ENCODE measurements around the gene OGFRL1. TPM values are rescaled to one million over a fixed set of nuclear protein-coding genes. Genes with fewer than 3 reads are reported as not detected.

OGFRL1 gene
- total and polyA plus RNA-seq, 2 of the 13 experiments (the other 11 are each of a cell fraction or from before 2014, with no cell fraction given): 0.26 to 0.80 TPM

DNA sequence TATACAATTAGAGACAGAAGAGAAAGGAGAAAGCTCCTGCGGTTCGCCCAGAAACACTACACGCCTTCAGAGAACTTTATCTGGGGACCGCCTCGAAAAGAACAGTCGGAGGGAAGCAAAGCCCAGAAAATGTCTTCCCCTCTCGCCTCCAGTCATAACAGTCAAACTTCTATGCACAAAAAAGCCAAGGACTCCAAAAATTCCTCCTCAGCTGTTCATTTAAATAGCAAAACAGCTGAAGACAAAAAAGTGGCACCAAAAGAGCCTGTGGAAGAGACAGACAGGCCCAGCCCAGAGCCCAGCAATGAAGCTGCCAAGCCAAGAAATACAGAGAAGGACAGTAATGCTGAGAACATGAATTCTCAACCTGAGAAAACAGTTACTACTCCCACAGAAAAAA is 12.9 kb downstream of the OGFRL1 start:
- H3K27me3 ChIP-seq (ENCODE audit: control insufficient read depth in 1 of 2, insufficient read depth in 2 of 2, low read length in 2 of 2): no peaks in the 10 kb centered on the region
- no TSS peak for BruUV-seq (replicated peaks)
- no peak overlapping the region for H3K4me2 ChIP-seq (ENCODE audit: low read depth, low read length)
- no peaks in the 10 kb centered on the region for H3K36me3 ChIP-seq (replicated peaks in 1 of 2; ENCODE audit: control insufficient read depth in 1 of 2, insufficient read depth in 2 of 2, low read length in 2 of 2)
- no peaks in the 10 kb centered on the region for H3K4me1 ChIP-seq (ENCODE audit: insufficient read depth, low read length)
- H3K9ac ChIP-seq (ENCODE audit: insufficient read depth, low read depth, low read length): no peak overlapping the region
- POLR2A ChIA-PET: no interaction called here
- FAIRE-seq: no peak
- WGBS (ENCODE audit: low lambda C conversion rate): 91% methylated on average over 7 of the region's 7 CpGs
- ATAC-seq: no peak
- no peak overlapping the region for H3K27ac ChIP-seq (ENCODE audit: extremely low read length, insufficient read depth, low read length)
- CTCF ChIA-PET (ENCODE audit: low intra/inter-chr PET ratio, low total read pairs): no interaction called here
- H3K9me3 ChIP-seq (ENCODE audit: low read length): no peaks in the 10 kb centered on the region
- TF ChIP-seq ETV6 (CRISPR knock-in tag; conservative IDR thresholded peaks at IDR 0.05) (no peak), NAIF1 (CRISPR knock-in tag; IDR thresholded peaks at IDR 0.05; ENCODE audit: borderline replicate concordance) (no peak)
- TF ChIP-seq, protein P1, sequence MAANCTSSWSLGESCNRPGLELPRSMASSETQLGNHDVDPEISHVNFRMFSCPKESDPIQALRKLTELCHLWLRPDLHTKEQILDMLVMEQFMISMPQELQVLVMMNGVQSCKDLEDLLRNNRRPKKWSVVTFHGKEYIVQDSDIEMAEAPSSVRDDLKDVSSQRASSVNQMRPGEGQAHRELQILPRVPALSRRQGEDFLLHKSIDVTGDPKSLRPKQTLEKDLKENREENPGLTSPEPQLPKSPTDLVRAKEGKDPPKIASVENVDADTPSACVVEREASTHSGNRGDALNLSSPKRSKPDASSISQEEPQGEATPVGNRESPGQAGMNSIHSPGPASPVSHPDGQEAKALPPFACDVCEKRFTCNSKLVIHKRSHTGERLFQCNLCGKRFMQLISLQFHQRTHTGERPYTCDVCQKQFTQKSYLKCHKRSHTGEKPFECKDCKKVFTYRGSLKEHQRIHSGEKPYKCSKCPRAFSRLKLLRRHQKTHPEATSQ (CRISPR knock-in tag; IDR thresholded peaks at IDR 0.05; ENCODE audit: borderline replicate concordance): no peak
- no peaks in the 10 kb centered on the region for H3K79me2 ChIP-seq (ENCODE audit: insufficient read depth, low read length)
- no peak overlapping the region for H2AFZ ChIP-seq (ENCODE audit: low read length)
- no peak for DNase-seq (ENCODE audit: low spot score)
- intact Hi-C loops (cut with micrococcal nuclease; ENCODE audit: unreplicated experiment) (no loop called here), in situ Hi-C loops (cut with HindIII; ENCODE audit: extremely low pct_ligation_motif_present, low pct_unique_long_range_greater_than_20kb) (no loop called here)
- no peaks in the 10 kb centered on the region for H4K20me1 ChIP-seq (ENCODE audit: insufficient read depth, low read length)
- no peak overlapping the region for H3K4me3 ChIP-seq (replicated peaks in 1 of 3; ENCODE audit: insufficient read depth in 1 of 3, low read depth in 2 of 3, low read length in 3 of 3)

DNA sequence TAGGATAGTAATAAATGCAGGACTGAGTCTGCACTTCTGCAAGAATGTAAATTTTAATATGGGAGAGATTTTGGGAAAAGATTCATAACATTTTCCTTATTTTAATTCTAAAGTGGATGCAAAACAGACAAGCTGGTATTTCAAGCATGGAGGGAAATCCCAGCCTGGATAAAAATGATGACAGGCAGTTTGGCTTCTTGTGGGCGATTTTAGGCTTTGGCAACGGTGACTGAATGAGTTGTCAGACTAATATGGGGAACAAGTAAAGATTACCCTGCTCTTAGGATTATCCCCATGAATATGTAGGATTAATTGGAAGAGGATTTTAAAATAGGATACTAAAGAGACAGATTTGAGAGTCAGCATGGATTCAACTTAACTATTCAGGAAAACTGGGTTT is 21.0 kb downstream of the OGFRL1 start:
- Histone ChIP-seq H4K20me1 (ENCODE audit: insufficient read depth, low read length) (no peaks in the 10 kb centered on the region), H3K27ac (ENCODE audit: extremely low read length, insufficient read depth, low read length) (no peak overlapping the region), H3K79me2 (ENCODE audit: insufficient read depth, low read length) (no peaks in the 10 kb centered on the region), H3K4me3 (replicated peaks in 1 of 3; ENCODE audit: insufficient read depth in 1 of 3, low read depth in 2 of 3, low read length in 3 of 3) (no peak overlapping the region), H3K36me3 (replicated peaks in 1 of 2; ENCODE audit: control insufficient read depth in 1 of 2, insufficient read depth in 2 of 2, low read length in 2 of 2) (no peaks in the 10 kb centered on the region), H3K9ac (ENCODE audit: insufficient read depth, low read depth, low read length) (no peak overlapping the region), H2AFZ (ENCODE audit: low read length) (no peak overlapping the region), H3K4me2 (ENCODE audit: low read depth, low read length) (no peak overlapping the region), H3K9me3 (ENCODE audit: low read length) (no peaks in the 10 kb centered on the region), H3K4me1 (ENCODE audit: insufficient read depth, low read length) (no peaks in the 10 kb centered on the region), H3K27me3 (ENCODE audit: control insufficient read depth in 1 of 2, insufficient read depth in 2 of 2, low read length in 2 of 2) (no peaks in the 10 kb centered on the region)
- in situ Hi-C loops (cut with HindIII; ENCODE audit: extremely low pct_ligation_motif_present, low pct_unique_long_range_greater_than_20kb) (no loop called here), intact Hi-C loops (cut with micrococcal nuclease; ENCODE audit: unreplicated experiment) (no loop called here)
- FAIRE-seq (no peak), DNase-seq (ENCODE audit: low spot score) (no peak), ATAC-seq (no peak)
- POLR2A ChIA-PET: no interaction called here
- no TSS peak for BruUV-seq (replicated peaks)
- 4% methylated on average over 2 of the region's 2 CpGs for WGBS (ENCODE audit: low lambda C conversion rate)
- CTCF ChIA-PET (ENCODE audit: low intra/inter-chr PET ratio, low total read pairs): no interaction called here
- TF ChIP-seq MLLT10 (CRISPR knock-in tag; IDR thresholded peaks at IDR 0.05) (no peak), ZNF205 (CRISPR knock-in tag; IDR thresholded peaks at IDR 0.05) (no peak), POLR2A (IDR thresholded peaks at IDR 0.05; ENCODE audit: insufficient read depth in 1 of 2, low read depth in 2 of 2, low read length in 2 of 2) (no peak), SMARCC2 (IDR thresholded peaks at IDR 0.05) (no peak), ZNF841 (CRISPR knock-in tag; IDR thresholded peaks at IDR 0.05; ENCODE audit: borderline replicate concordance) (no peak), ZNF652 (CRISPR knock-in tag; IDR thresholded peaks at IDR 0.05; ENCODE audit: borderline replicate concordance, low read depth) (no peak), ZNF563 (CRISPR knock-in tag; IDR thresholded peaks at IDR 0.05) (no peak), ZNF781 (CRISPR knock-in tag; IDR thresholded peaks at IDR 0.05; ENCODE audit: borderline replicate concordance, not compliant biosample characterization) (no peak), TOPORS (CRISPR knock-in tag; IDR thresholded peaks at IDR 0.05) (no peak), NRL (CRISPR knock-in tag; IDR thresholded peaks at IDR 0.05; ENCODE audit: borderline replicate concordance) (no peak), FLYWCH1 (CRISPR knock-in tag; IDR thresholded peaks at IDR 0.05) (no peak), MAZ (IDR thresholded peaks at IDR 0.05; ENCODE audit: borderline replicate concordance, low read depth, low read length) (no peak), MAZ (CRISPR knock-in tag; IDR thresholded peaks at IDR 0.05; ENCODE audit: low read depth) (no peak), KDM4B (CRISPR knock-in tag; IDR thresholded peaks at IDR 0.05) (no peak)
- TF ChIP-seq, protein P2, sequence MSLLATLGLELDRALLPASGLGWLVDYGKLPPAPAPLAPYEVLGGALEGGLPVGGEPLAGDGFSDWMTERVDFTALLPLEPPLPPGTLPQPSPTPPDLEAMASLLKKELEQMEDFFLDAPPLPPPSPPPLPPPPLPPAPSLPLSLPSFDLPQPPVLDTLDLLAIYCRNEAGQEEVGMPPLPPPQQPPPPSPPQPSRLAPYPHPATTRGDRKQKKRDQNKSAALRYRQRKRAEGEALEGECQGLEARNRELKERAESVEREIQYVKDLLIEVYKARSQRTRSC (CRISPR knock-in tag; IDR thresholded peaks at IDR 0.05; ENCODE audit: low read depth): no peak

Data from HepG2 (cell line).